ENCODE results near the gene CEMIP2.

DNA sequence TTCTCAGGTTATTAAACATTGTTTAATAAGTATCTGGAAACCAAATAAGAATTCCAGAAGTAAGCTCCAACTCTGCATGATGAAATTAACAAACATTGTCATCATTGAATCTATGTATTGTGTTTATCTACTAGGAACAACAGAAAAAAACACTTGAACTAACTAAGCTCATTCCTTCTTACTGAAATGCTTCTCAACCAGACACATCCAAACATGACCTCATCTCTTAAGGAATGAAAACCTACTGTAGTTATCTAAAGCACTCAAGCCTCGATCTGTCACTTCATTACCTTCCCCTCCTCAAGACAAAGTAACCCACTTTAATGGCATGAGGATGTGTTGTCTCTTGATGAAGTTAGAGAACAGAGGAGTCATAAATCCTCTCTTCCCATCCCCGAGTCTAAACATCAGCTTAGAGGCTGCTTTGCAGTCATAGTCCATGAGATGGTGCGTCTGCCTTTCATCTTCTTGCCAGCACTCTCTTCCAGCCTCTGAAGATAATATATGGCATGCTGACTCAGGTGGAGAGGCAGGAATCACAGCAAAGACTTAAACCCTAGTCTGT lies 86.5 kb downstream of the CEMIP2 start:
- TF ChIP-seq, protein P1, sequence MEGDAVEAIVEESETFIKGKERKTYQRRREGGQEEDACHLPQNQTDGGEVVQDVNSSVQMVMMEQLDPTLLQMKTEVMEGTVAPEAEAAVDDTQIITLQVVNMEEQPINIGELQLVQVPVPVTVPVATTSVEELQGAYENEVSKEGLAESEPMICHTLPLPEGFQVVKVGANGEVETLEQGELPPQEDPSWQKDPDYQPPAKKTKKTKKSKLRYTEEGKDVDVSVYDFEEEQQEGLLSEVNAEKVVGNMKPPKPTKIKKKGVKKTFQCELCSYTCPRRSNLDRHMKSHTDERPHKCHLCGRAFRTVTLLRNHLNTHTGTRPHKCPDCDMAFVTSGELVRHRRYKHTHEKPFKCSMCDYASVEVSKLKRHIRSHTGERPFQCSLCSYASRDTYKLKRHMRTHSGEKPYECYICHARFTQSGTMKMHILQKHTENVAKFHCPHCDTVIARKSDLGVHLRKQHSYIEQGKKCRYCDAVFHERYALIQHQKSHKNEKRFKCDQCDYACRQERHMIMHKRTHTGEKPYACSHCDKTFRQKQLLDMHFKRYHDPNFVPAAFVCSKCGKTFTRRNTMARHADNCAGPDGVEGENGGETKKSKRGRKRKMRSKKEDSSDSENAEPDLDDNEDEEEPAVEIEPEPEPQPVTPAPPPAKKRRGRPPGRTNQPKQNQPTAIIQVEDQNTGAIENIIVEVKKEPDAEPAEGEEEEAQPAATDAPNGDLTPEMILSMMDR (IDR thresholded peaks at IDR 0.05) = no peak
- TF ChIP-seq POLR2A (IDR thresholded peaks at IDR 0.05) (no peak), POLR2AphosphoS5 (IDR thresholded peaks at IDR 0.05) (no peak)
